ENCODE data around the gene SPA17.

GRCh38 chr11:124746621-124747243, 73.0 kb downstream of the SPA17 start:
- no peak for TF ChIP-seq KAT7 (CRISPR knock-in tag; IDR thresholded peaks at IDR 0.05; ENCODE audit: borderline replicate concordance)
- TF ChIP-seq CTCF (IDR thresholded peaks at IDR 0.05) = peak; percentile 34; the same call in 1 of the 2 replicates
- no peak for TF ChIP-seq E2F5 (CRISPR knock-in tag; IDR thresholded peaks at IDR 0.05)

Data from WTC11 (cell line).